ENCODE measurements around the gene TOX2. TPM values are rescaled to one million over a fixed set of nuclear protein-coding genes. Genes with fewer than 3 reads are reported as not detected.

The TOX2 gene
- total and polyA plus RNA-seq, 2 of the 8 experiments (the other 6 are each of a cell fraction or from before 2014, with no cell fraction given): 1.8 to 3.4 TPM

DNA sequence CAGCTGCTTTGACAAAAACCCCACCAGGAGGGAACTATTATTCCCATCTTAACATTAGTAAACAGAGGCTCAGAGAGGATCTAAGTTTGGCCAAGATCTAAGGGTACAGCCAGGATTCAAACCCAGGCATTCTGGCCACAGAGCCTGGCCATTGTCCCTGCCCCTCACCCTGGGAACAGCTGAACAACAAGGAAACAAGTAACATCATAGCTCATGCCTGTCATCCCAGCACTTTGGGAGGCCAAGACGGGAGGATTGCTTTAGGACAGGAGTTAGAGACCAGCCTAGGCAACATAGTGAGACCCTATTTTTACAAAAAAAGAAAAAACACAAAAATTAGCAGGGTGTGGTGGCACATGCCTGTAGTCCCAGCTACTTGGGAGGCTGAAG is 27.5 kb downstream of the TOX2 start:
- no peak overlapping the region for H2BK20ac ChIP-seq (ENCODE audit: low read length)
- H4K20me1 ChIP-seq (replicated peaks in 1 of 2; ENCODE audit: control insufficient read depth in 1 of 2, insufficient read depth in 2 of 2, low read length in 2 of 2): no peaks in the 10 kb centered on the region
- no peaks in the 10 kb centered on the region for H3K79me2 ChIP-seq (ENCODE audit: control insufficient read depth in 1 of 2, insufficient read depth in 2 of 2, low read length in 2 of 2)
- H3K4ac ChIP-seq (replicated peaks; ENCODE audit: insufficient read length, low read depth, low read length): no peak overlapping the region
- H3K4me2 ChIP-seq (ENCODE audit: insufficient read depth in 1 of 2, low read depth in 2 of 2, low read length in 2 of 2): no peak overlapping the region
- CTCF ChIA-PET (ENCODE audit: partially characterized antibody): interaction anchor here (0.8 kb wide), 1 partner anchor 31 kb away, joined by 4 read pairs; no protein-coding TSS in a partner anchor
- no peak overlapping the region for H4K8ac ChIP-seq (ENCODE audit: extremely low read depth, insufficient read depth, low read length)
- no peak overlapping the region for H2BK120ac ChIP-seq (replicated peaks; ENCODE audit: low read depth, low read length)
- FAIRE-seq: no peak
- no peak overlapping the region for H3K18ac ChIP-seq (ENCODE audit: extremely low read depth, low read length)
- H4K5ac ChIP-seq (ENCODE audit: insufficient read length, low read depth, low read length): no peak overlapping the region
- peak overlapping the region; percentile 26 for H4K91ac ChIP-seq (replicated peaks; ENCODE audit: insufficient read length, low read length)
- H2AK5ac ChIP-seq (ENCODE audit: low read depth, low read length): no peak overlapping the region
- DNase-seq (ENCODE audit: low read depth in 1 of 2, low spot score in 2 of 2): no peak
- no peak overlapping the region for H2AFZ ChIP-seq (ENCODE audit: low read length)
- H2BK15ac ChIP-seq (ENCODE audit: low read length): no peak overlapping the region
- no peak overlapping the region for H3K9ac ChIP-seq (replicated peaks in 1 of 4; ENCODE audit: extremely low read depth in 1 of 4, low read depth in 3 of 4, low read length in 3 of 4)
- H2BK12ac ChIP-seq (ENCODE audit: low read depth, low read length): no peak overlapping the region
- no peaks in the 10 kb centered on the region for H3K36me3 ChIP-seq (ENCODE audit: control insufficient read depth in 2 of 4, insufficient read depth in 4 of 4, low read length in 3 of 4)
- WGBS, 2 experiments (ENCODE audit: extremely low coverage in 1 of 2, insufficient coverage in 1 of 2, insufficient read length in 1 of 2, insufficient replicate concordance in 2 of 2, low coverage in 1 of 2, low lambda C conversion rate in 2 of 2, missing lambda C conversion rate in 1 of 2): 100% methylated on average over 1 of the region's 1 CpG; no CpG with 5 or more reads in 1 of the 2 experiments
- H3K14ac ChIP-seq (ENCODE audit: insufficient read length): no peak overlapping the region
- H3K23ac ChIP-seq (ENCODE audit: insufficient read length): no peak overlapping the region
- POLR2A ChIA-PET (ENCODE audit: partially characterized antibody): no interaction called here
- H3K79me1 ChIP-seq (ENCODE audit: low read depth, low read length): no peaks in the 10 kb centered on the region
- H3K4me3 ChIP-seq (ENCODE audit: extremely low read depth in 1 of 4, insufficient read depth in 2 of 4, low read depth in 3 of 4, low read length in 4 of 4): no peak overlapping the region
- peaks cover under 1% of the 10 kb centered on the region; the same call in 1 of the 2 replicates for H3K23me2 ChIP-seq (ENCODE audit: low read depth, low read length)
- peaks cover 0 to 3% (median 0%) of the 10 kb centered on the region in 4 experiments; a peak in 4 of 7 replicates for H3K4me1 ChIP-seq (replicated peaks in 1 of 4; ENCODE audit: control insufficient read depth in 3 of 4, insufficient read depth in 4 of 4, low read length in 3 of 4)
- no peak overlapping the region for H3K27ac ChIP-seq (ENCODE audit: low read depth, low read length)
- H3K56ac ChIP-seq (replicated peaks; ENCODE audit: insufficient read length, low read depth, low read length): no peak overlapping the region
- H3K27me3 ChIP-seq (replicated peaks in 1 of 4; ENCODE audit: control insufficient read depth in 3 of 4, extremely low read depth in 1 of 4, insufficient read depth in 3 of 4, low read length in 3 of 4): no peaks in the 10 kb centered on the region; a peak in 1 of 7 replicates
- no peak overlapping the region for H2BK5ac ChIP-seq (ENCODE audit: low read depth, low read length)
- no peaks in the 10 kb centered on the region for H3K9me3 ChIP-seq (ENCODE audit: insufficient read depth in 2 of 2, low read depth in 1 of 2, low read length in 1 of 2)
- TF ChIP-seq SAP30 (IDR thresholded peaks at IDR 0.05; ENCODE audit: insufficient read depth, insufficient replicate concordance, low read length) (no peak), EZH2 (IDR thresholded peaks at IDR 0.05; ENCODE audit: low read depth, low read length, severe bottlenecking) (no peak), RBBP5 (IDR thresholded peaks at IDR 0.05; ENCODE audit: borderline replicate concordance, low read depth, low read length) (no peak), SP1 (IDR thresholded peaks at IDR 0.05; ENCODE audit: low read depth, low read length) (no peak), CHD1 (IDR thresholded peaks at IDR 0.05; ENCODE audit: low read depth, low read length) (no peak), SP2 (IDR thresholded peaks at IDR 0.05; ENCODE audit: low read length) (no peak), KDM1A (IDR thresholded peaks at IDR 0.05; ENCODE audit: borderline replicate concordance, low read length) (no peak), CBX8 (IDR thresholded peaks at IDR 0.05; ENCODE audit: borderline replicate concordance, low read depth, low read length) (no peak), RNF2 (IDR thresholded peaks at IDR 0.05; ENCODE audit: borderline replicate concordance, low read depth, low read length, missing control alignments, poor library complexity, severe bottlenecking) (no peak), HDAC6 (IDR thresholded peaks at IDR 0.05; ENCODE audit: low read depth, low read length) (no peak), KDM4A (IDR thresholded peaks at IDR 0.05; ENCODE audit: low read depth, low read length, severe bottlenecking) (no peak), CEBPB (IDR thresholded peaks at IDR 0.05; ENCODE audit: low read depth, low read length) (no peak)
- TF ChIP-seq, protein P1, sequence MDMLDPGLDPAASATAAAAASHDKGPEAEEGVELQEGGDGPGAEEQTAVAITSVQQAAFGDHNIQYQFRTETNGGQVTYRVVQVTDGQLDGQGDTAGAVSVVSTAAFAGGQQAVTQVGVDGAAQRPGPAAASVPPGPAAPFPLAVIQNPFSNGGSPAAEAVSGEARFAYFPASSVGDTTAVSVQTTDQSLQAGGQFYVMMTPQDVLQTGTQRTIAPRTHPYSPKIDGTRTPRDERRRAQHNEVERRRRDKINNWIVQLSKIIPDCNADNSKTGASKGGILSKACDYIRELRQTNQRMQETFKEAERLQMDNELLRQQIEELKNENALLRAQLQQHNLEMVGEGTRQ (IDR thresholded peaks at IDR 0.05; ENCODE audit: low read length): no peak

Measured in H1 (cell line).